CD4-positive, alpha-beta T cell treated with Interleukin-10 for 1 hour (primary cell): ENCODE data around the gene RANBP9.

ENCODE experiments used
- DNase-seq: peaks from one replicate; pipeline ENCODE4 v3.0.0-alpha.2; 2020

Gene RANBP9

GRCh38 chr6:13710552-13711323 is 897 bp downstream of the RANBP9 start:
- peak; percentile 33 for DNase-seq

DNA sequence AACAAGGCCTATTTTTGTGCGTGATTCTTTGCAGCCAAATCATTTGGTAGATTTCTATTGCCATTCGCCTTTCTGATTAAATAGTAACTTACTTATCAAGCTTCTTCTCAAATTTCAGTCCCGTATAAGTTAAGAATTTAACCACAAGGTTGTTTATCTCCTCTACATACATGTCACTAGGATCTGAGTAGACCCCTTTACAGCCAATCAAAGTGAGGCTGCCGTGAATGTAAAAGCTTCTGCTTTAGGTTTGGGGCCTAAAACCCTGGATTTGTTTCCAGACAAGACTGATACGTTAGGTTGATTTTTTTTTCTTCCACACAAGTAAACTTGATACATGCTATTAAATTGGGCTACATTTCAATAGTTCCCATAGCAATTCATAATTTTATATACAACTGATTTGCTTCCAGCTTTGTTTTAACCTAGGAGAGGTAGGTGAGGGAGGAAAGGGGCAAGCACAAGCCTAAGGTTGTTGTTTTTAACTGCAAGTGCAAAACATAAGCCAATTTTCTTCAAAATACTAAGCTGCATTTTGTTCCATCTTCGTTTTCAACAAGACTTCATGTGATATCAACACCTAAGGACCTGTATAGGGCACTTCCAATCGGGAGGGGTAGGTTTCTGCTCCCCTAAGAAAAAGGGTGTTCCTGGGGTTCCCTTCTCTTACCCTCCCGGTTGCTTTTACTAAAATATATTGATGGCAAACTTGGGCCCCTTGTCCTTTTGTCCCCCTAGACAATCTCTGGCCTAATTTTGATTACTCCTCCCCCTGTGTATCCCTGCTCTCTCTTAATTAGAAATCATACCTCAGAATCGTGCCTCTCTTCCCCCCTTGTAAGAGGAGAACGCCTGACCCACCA is 1.7 kb downstream of the RANBP9 start:
- peak; percentile 54 for DNase-seq

- peak; percentile 45 for DNase-seq
Measured at GRCh38 chr6:13708736-13709135, 2.9 kb downstream of the RANBP9 start.

- no peak for DNase-seq
Measured at GRCh38 chr6:13703496-13703895, 8.1 kb downstream of the RANBP9 start.

GRCh38 chr6:13702809-13703302 is 8.8 kb downstream of the RANBP9 start:
- no peak for DNase-seq

DNA sequence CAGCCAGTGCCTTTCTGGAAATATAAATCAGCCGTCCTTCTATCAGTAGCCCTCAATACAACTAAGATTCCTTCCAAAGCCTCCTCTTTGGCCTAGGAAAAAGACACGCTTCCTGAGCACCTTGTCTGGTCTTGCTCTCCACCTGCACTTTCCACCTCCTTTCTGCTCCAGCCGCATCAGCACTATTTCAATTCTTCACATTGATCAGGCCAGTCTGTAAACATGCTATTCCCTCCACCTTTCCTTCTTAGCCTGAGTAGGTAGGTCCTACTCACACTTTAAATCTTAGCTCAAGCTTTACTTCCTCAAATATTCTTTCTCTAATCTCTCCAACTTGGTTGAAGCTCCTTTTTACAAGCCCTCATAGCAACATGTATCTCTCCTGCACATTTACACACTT is 11.4 kb downstream of the RANBP9 start:
- DNase-seq: no peak

- no peak for DNase-seq
Measured at GRCh38 chr6:13698715-13699114, 12.9 kb downstream of the RANBP9 start.

GRCh38 chr6:13697857-13698256 is 13.8 kb downstream of the RANBP9 start:
- no peak for DNase-seq

DNA sequence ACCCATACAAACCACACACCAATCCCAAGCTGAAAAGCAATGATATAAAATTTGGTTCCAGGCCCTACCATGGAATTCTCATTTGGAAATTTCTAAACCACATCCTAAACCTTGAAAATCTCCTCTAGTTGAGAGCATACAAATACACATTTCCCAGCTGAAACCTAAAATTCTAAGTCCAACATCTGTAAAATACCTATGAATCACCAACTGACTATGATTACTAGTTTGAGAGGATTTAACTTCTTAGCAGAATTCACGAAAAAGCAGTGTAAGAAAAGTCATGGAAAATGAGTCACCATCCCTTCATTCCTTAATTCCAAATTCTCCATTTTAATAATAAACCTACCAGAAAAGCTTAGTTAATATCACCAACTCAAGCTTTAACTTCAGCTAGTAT is 15.4 kb downstream of the RANBP9 start:
- DNase-seq: no peak

DNA sequence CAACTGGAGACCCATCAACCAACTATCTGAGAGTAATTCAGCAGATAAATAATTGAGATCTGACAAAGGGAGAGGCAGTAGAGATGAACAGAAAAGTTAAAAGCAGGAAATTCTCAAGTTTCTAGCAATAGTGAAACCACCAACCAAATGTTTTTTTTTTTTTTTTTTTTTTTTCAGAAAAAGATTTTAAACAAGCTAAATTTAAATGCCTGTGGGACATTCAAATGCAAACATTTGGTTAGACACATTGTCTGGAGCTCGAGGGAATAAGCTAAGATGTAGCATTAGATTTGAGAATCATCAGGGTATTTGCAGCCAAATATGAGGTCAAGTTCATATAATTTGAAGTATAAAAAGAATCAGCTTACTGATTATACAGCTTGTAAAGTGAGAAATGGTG is 16.4 kb downstream of the RANBP9 start:
- peak; percentile 26 for DNase-seq

GRCh38 chr6:13694562-13694961 is 17.1 kb downstream of the RANBP9 start:
- DNase-seq: no peak

- DNase-seq: no peak
Measured at GRCh38 chr6:13689511-13690256, 22.0 kb downstream of the RANBP9 start.

- no peak for DNase-seq
Measured at GRCh38 chr6:13688692-13689196, 22.9 kb downstream of the RANBP9 start.

DNA sequence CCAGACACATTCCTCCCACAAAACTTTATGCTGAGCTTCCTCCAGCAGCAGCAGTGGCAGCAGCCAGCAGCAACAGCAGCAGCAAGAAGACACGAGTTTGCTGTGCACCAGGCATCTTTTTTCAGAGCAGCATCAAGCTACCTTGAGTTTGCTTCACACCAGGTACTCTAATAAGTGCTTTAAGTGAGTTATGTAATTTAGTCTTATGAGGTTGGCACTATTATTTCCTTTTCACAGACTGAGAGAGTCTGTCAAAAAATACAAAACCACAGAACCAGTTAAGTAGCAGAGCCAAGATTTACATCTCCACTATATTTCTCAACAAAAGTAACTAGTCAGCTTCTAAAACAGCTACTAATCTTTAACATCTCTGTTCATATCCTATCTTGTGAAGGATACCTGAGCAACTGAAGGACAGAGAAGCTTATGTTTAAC is 23.7 kb downstream of the RANBP9 start:
- peak; percentile 53 for DNase-seq

DNA sequence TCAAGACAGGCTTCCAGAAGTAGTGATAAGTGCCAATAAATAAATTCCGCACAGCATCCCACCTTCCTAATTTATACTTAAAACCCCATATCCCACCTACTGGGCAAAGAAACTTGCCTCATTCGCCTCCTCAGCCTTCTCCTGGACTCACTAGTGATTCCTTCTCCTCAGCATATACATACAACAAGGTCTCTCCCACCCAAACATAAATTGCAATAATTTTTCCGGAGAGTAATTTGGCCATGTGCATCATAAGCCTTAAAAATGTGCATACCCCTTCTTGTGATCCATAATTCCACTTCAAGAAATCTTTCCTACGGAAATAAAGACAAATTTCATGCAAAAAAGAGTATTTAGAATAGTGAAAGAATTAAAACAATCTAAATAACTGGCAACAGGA is 26.8 kb downstream of the RANBP9 start:
- no peak for DNase-seq

- DNase-seq: no peak
Measured at GRCh38 chr6:13683038-13683437, 28.6 kb downstream of the RANBP9 start.

- DNase-seq: no peak
Measured at GRCh38 chr6:13682346-13682745, 29.3 kb downstream of the RANBP9 start.

- DNase-seq: peak; percentile 59
Measured at GRCh38 chr6:13681305-13682061, 30.2 kb downstream of the RANBP9 start.

- no peak for DNase-seq
Measured at GRCh38 chr6:13680448-13680968, 31.1 kb downstream of the RANBP9 start.

GRCh38 chr6:13679996-13680395 is 31.6 kb downstream of the RANBP9 start:
- DNase-seq: no peak

GRCh38 chr6:13678255-13678983 is 33.2 kb downstream of the RANBP9 start:
- DNase-seq: no peak
